Measurements from ENCODE around the gene STK10.

Gene STK10

GRCh38 chr5:172219296-172219695, 31.3 kb upstream of the STK10 start:
- H3K9me3 ChIP-seq (ENCODE audit: insufficient read depth, low read length, severe bottlenecking): peaks cover 6% of the 10 kb centered on the region
- H3K9ac ChIP-seq (ENCODE audit: low read depth, low read length): no peak overlapping the region
- H4K20me1 ChIP-seq (ENCODE audit: insufficient read depth, low read length): no peaks in the 10 kb centered on the region
- no peaks in the 10 kb centered on the region for H3K79me2 ChIP-seq (ENCODE audit: insufficient read depth, low read length)
- peaks cover 41% of the 10 kb centered on the region for H3K36me3 ChIP-seq (ENCODE audit: insufficient read depth, low read length)
- no peak for DNase-seq
- no peak overlapping the region for H3K4me3 ChIP-seq (ENCODE audit: low read depth in 1 of 2, low read length in 2 of 2)
- no peaks in the 10 kb centered on the region for H3K4me1 ChIP-seq (ENCODE audit: insufficient read depth, low read length)
- no peaks in the 10 kb centered on the region for H3K27me3 ChIP-seq (ENCODE audit: insufficient read depth, low read length, poor library complexity)
- H3K4me2 ChIP-seq (ENCODE audit: insufficient read depth, low read length): no peak overlapping the region
- no peak overlapping the region for H2AFZ ChIP-seq (ENCODE audit: low read depth, low read length)
- no peak for ATAC-seq (ENCODE audit: insufficient read depth, low read depth)
- H3K27ac ChIP-seq (ENCODE audit: low read length): no peak overlapping the region
- TF ChIP-seq CTCF (IDR thresholded peaks at IDR 0.05; ENCODE audit: borderline replicate concordance, extremely low read depth, low read length, poor library complexity, severe bottlenecking) (no peak), EZH2 (IDR thresholded peaks at IDR 0.05; ENCODE audit: borderline replicate concordance, low read depth, low read length, severe bottlenecking) (no peak)

- no peak overlapping the region for H3K27ac ChIP-seq (ENCODE audit: low read length)
- DNase-seq (no peak), ATAC-seq (ENCODE audit: insufficient read depth, low read depth) (no peak)
- H3K27me3 ChIP-seq (ENCODE audit: insufficient read depth, low read length, poor library complexity): no peaks in the 10 kb centered on the region
- no peaks in the 10 kb centered on the region for H3K4me1 ChIP-seq (ENCODE audit: insufficient read depth, low read length)
- no peak overlapping the region for H3K4me3 ChIP-seq (ENCODE audit: low read depth in 1 of 2, low read length in 2 of 2)
- H3K9me3 ChIP-seq (ENCODE audit: insufficient read depth, low read length, severe bottlenecking): peaks cover 6% of the 10 kb centered on the region
- peaks cover 43% of the 10 kb centered on the region for H3K36me3 ChIP-seq (ENCODE audit: insufficient read depth, low read length)
- no peak overlapping the region for H3K9ac ChIP-seq (ENCODE audit: low read depth, low read length)
- H3K79me2 ChIP-seq (ENCODE audit: insufficient read depth, low read length): no peaks in the 10 kb centered on the region
- no peak for TF ChIP-seq CTCF (IDR thresholded peaks at IDR 0.05; ENCODE audit: borderline replicate concordance, extremely low read depth, low read length, poor library complexity, severe bottlenecking)
- TF ChIP-seq EZH2 (IDR thresholded peaks at IDR 0.05; ENCODE audit: borderline replicate concordance, low read depth, low read length, severe bottlenecking): no peak
- H4K20me1 ChIP-seq (ENCODE audit: insufficient read depth, low read length): no peaks in the 10 kb centered on the region; the same call in 1 of the 2 replicates
- H2AFZ ChIP-seq (ENCODE audit: low read depth, low read length): no peak overlapping the region
- no peak overlapping the region for H3K4me2 ChIP-seq (ENCODE audit: insufficient read depth, low read length)
These were observed 28.3 kb upstream of the STK10 start for GRCh38 chr5:172216345-172216744.

- Histone ChIP-seq H3K9me3 (ENCODE audit: insufficient read depth, low read length, severe bottlenecking) (no peaks in the 10 kb centered on the region), H3K36me3 (ENCODE audit: insufficient read depth, low read length) (peaks cover 30% of the 10 kb centered on the region), H3K27ac (ENCODE audit: low read length) (no peak overlapping the region), H2AFZ (ENCODE audit: low read depth, low read length) (no peak overlapping the region), H4K20me1 (ENCODE audit: insufficient read depth, low read length) (no peaks in the 10 kb centered on the region; the same call in 1 of the 2 replicates), H3K79me2 (ENCODE audit: insufficient read depth, low read length) (no peaks in the 10 kb centered on the region), H3K4me2 (ENCODE audit: insufficient read depth, low read length) (no peak overlapping the region), H3K4me1 (ENCODE audit: insufficient read depth, low read length) (no peaks in the 10 kb centered on the region), H3K4me3 (ENCODE audit: low read depth in 1 of 2, low read length in 2 of 2) (no peak overlapping the region), H3K27me3 (ENCODE audit: insufficient read depth, low read length, poor library complexity) (no peaks in the 10 kb centered on the region), H3K9ac (ENCODE audit: low read depth, low read length) (no peak overlapping the region)
- DNase-seq (no peak), ATAC-seq (ENCODE audit: insufficient read depth, low read depth) (no peak)
- TF ChIP-seq CTCF (IDR thresholded peaks at IDR 0.05; ENCODE audit: borderline replicate concordance, extremely low read depth, low read length, poor library complexity, severe bottlenecking): no peak
- no peak for TF ChIP-seq EZH2 (IDR thresholded peaks at IDR 0.05; ENCODE audit: borderline replicate concordance, low read depth, low read length, severe bottlenecking)
These were observed 25.1 kb upstream of the STK10 start for GRCh38 chr5:172213126-172213525.

- Histone ChIP-seq H3K9me3 (ENCODE audit: insufficient read depth, low read length, severe bottlenecking) (no peaks in the 10 kb centered on the region), H3K4me3 (ENCODE audit: low read depth in 1 of 2, low read length in 2 of 2) (no peak overlapping the region), H3K4me2 (ENCODE audit: insufficient read depth, low read length) (no peak overlapping the region), H3K36me3 (ENCODE audit: insufficient read depth, low read length) (peaks cover 29% of the 10 kb centered on the region), H3K79me2 (ENCODE audit: insufficient read depth, low read length) (no peaks in the 10 kb centered on the region), H3K4me1 (ENCODE audit: insufficient read depth, low read length) (no peaks in the 10 kb centered on the region), H4K20me1 (ENCODE audit: insufficient read depth, low read length) (no peaks in the 10 kb centered on the region; the same call in 1 of the 2 replicates), H3K9ac (ENCODE audit: low read depth, low read length) (no peak overlapping the region), H2AFZ (ENCODE audit: low read depth, low read length) (no peak overlapping the region), H3K27ac (ENCODE audit: low read length) (no peak overlapping the region), H3K27me3 (ENCODE audit: insufficient read depth, low read length, poor library complexity) (no peaks in the 10 kb centered on the region)
- no peak for ATAC-seq (ENCODE audit: insufficient read depth, low read depth)
- TF ChIP-seq CTCF (IDR thresholded peaks at IDR 0.05; ENCODE audit: borderline replicate concordance, extremely low read depth, low read length, poor library complexity, severe bottlenecking) (no peak), EZH2 (IDR thresholded peaks at IDR 0.05; ENCODE audit: borderline replicate concordance, low read depth, low read length, severe bottlenecking) (no peak)
- no peak for DNase-seq
These were observed 23.7 kb upstream of the STK10 start for GRCh38 chr5:172211676-172212075.
